ENCODE results near the gene OTP. TPM values are rescaled to one million over a fixed set of nuclear protein-coding genes. Genes with fewer than 3 reads are reported as not detected.

The OTP gene
- polyA plus RNA-seq, 1 experiment: not detected

DNA sequence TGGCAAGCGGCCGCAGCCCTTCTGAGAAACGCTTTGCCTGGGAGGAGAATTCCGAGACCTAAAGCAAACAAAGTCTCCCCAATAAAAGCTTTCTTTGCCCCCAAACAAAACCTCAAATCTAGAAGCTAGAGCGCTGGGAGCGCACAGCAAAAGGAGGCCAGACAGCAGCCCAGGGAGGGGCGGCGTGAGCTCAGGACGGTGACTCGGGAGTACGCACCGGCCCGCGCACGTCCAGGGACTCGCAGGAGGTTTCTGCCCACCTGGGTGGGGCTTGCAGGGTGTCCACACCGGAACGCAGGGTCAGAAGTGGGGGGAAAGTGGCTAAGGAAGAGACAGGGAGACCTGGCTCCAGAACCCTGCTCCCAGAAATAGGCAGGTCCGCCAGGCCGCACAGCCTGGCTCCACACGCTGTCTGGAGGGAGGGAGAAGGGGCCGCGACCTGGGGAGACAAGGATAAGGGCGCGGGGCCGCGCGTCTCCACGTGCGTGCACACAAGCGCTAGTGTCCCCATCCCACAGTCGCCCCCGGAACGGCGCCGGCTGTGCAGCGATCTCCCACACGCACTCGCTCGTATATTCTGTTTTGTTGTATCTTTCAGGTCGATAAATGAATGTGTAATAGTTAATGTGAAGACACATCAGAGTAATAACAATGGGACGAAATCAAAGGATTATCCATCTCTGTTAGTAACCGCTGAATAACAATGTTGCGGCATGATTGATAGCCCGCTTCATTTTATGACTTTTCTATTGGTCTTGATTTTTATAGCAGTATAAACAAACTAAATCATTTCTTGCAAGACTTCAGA lies 2.3 kb upstream of the OTP start:
- Histone ChIP-seq H3K27me3 (ENCODE audit: control insufficient read depth, insufficient read depth, low read length) (peaks cover 93% of the 10 kb centered on the region), H3K9me3 (ENCODE audit: control insufficient read depth, insufficient read depth, low read length) (peaks cover 17% of the 10 kb centered on the region), H3K4me3 (ENCODE audit: low read depth, low read length) (no peak overlapping the region), H3K27ac (ENCODE audit: low read depth, low read length) (no peak overlapping the region)
- ChIA-PET POLR2A (no interaction called here), CTCF (no interaction called here)
- no peak for DNase-seq (ENCODE audit: low read depth, low spot score)
- TF ChIP-seq, protein P1, sequence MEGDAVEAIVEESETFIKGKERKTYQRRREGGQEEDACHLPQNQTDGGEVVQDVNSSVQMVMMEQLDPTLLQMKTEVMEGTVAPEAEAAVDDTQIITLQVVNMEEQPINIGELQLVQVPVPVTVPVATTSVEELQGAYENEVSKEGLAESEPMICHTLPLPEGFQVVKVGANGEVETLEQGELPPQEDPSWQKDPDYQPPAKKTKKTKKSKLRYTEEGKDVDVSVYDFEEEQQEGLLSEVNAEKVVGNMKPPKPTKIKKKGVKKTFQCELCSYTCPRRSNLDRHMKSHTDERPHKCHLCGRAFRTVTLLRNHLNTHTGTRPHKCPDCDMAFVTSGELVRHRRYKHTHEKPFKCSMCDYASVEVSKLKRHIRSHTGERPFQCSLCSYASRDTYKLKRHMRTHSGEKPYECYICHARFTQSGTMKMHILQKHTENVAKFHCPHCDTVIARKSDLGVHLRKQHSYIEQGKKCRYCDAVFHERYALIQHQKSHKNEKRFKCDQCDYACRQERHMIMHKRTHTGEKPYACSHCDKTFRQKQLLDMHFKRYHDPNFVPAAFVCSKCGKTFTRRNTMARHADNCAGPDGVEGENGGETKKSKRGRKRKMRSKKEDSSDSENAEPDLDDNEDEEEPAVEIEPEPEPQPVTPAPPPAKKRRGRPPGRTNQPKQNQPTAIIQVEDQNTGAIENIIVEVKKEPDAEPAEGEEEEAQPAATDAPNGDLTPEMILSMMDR (IDR thresholded peaks at IDR 0.05; ENCODE audit: low read depth, low read length): no peak

- peaks cover 89% of the 10 kb centered on the region for H3K27me3 ChIP-seq (ENCODE audit: control insufficient read depth, insufficient read depth, low read length)
- TF ChIP-seq, protein P1 (IDR thresholded peaks at IDR 0.05; ENCODE audit: low read depth, low read length): no peak
- H3K27ac ChIP-seq (ENCODE audit: low read depth, low read length): no peak overlapping the region
- H3K9me3 ChIP-seq (ENCODE audit: control insufficient read depth, insufficient read depth, low read length): peaks cover 16% of the 10 kb centered on the region
- ChIA-PET POLR2A (no interaction called here), CTCF (no interaction called here)
- no peak overlapping the region for H3K4me3 ChIP-seq (ENCODE audit: low read depth, low read length)
- no peak for DNase-seq (ENCODE audit: low read depth, low spot score)
Observed at GRCh38 chr5:77638763-77639671, 504 bp upstream of the OTP start.

GRCh38 chr5:77637170-77637997 lies 1.1 kb downstream of the OTP start:
- peaks cover 19% of the 10 kb centered on the region for H3K9me3 ChIP-seq (ENCODE audit: control insufficient read depth, insufficient read depth, low read length)
- DNase-seq (ENCODE audit: low read depth, low spot score): no peak
- TF ChIP-seq, protein P1 (IDR thresholded peaks at IDR 0.05; ENCODE audit: low read depth, low read length): no peak
- H3K27ac ChIP-seq (ENCODE audit: low read depth, low read length): no peak overlapping the region
- POLR2A ChIA-PET: no interaction called here
- CTCF ChIA-PET: no interaction called here
- H3K27me3 ChIP-seq (ENCODE audit: control insufficient read depth, insufficient read depth, low read length): peaks cover 88% of the 10 kb centered on the region
- H3K4me3 ChIP-seq (ENCODE audit: low read depth, low read length): no peak overlapping the region

DNA sequence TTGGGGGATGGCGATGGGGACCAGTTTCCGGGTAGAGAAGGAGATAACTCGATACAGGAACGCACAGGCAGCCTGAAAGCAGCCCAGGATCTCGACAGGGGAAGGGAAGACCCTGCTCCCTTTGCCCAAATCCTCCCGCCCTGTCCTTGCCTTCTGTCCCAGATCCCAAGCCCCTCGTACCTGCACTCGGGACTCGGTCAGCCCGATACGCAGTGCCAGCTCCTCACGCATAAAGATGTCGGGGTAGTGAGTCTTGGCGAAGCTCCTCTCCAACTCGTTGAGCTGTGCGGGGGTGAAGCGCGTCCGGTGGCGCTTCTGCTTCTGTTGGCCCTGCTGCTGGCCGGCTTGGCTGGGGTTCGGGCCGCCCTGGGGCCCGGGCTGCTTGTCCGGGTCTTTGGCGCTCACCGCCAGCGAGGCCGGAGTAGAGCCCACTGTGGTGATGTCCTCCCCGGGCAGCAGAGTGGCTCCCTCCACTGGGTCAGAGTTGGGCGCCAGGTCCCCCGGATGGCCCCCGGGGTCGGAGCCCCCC lies 1.8 kb downstream of the OTP start:
- H3K27ac ChIP-seq (ENCODE audit: low read depth, low read length): no peak overlapping the region
- ChIA-PET CTCF (no interaction called here), POLR2A (no interaction called here)
- no peak overlapping the region for H3K4me3 ChIP-seq (ENCODE audit: low read depth, low read length)
- H3K27me3 ChIP-seq (ENCODE audit: control insufficient read depth, insufficient read depth, low read length): peaks cover 89% of the 10 kb centered on the region
- peaks cover 20% of the 10 kb centered on the region for H3K9me3 ChIP-seq (ENCODE audit: control insufficient read depth, insufficient read depth, low read length)
- TF ChIP-seq, protein P1 (IDR thresholded peaks at IDR 0.05; ENCODE audit: low read depth, low read length): no peak
- no peak for DNase-seq (ENCODE audit: low read depth, low spot score)
